H1 (cell line): ENCODE data around the gene SULF2. TPM values are rescaled to one million over a fixed set of nuclear protein-coding genes. Genes with fewer than 3 reads are reported as not detected.

ENCODE experiments used
- CTCF ChIA-PET: fragments of 300-600 bp; sonication (Branson Sonifier 250); formaldehyde crosslinking; loops from one replicate; lab custom pipeline; 2021; ENCODE audit not compliant: partially characterized antibody; lab: Charles Lee
- POLR2A ChIA-PET: fragments of 300-600 bp; sonication (Branson Sonifier 250); formaldehyde crosslinking; loops from one replicate; lab custom pipeline; 2021; ENCODE audit warnings: inconsistent platforms; ENCODE audit not compliant: partially characterized antibody; lab: Charles Lee
- DNase-seq, 2 experiments: peaks; one replicate each; pipeline versions ENCODE4 v3.0.0 to v3.0.0-alpha.2; 2010 to 2022; ENCODE audit warnings: low spot score in 2 of 2, low read depth in 1 of 2, mixed read lengths in 1 of 2
- FAIRE-seq: peaks from 2 replicates; lab custom pipeline; 2011; peaks lifted over from hg19 to GRCh38; lab: Jason Lieb, UNC
- H2AFZ ChIP-seq: 2 replicates; pipeline ENCODE4 v1.8.1; 2012; ENCODE audit warnings: low read length, inconsistent platforms
- H2AK5ac ChIP-seq: 2 replicates; pipeline ENCODE4 v1.6.1; 2013; ENCODE audit warnings: low read depth, low read length
- H2BK120ac ChIP-seq: replicated peaks from 2 replicates; pipeline ENCODE3; 2013; ENCODE audit warnings: low read depth, low read length, inconsistent platforms
- H2BK12ac ChIP-seq: 2 replicates; pipeline ENCODE4 v1.6.1; 2013; ENCODE audit warnings: low read depth, low read length
- H2BK15ac ChIP-seq: 2 replicates; pipeline ENCODE4 v1.6.1; 2013; ENCODE audit warnings: low read length
- H2BK20ac ChIP-seq: 2 replicates; pipeline ENCODE4 v1.6.1; 2013; ENCODE audit warnings: low read length
- H2BK5ac ChIP-seq: 2 replicates; pipeline ENCODE4 v1.6.1; 2013; ENCODE audit warnings: low read depth, low read length
- H3K14ac ChIP-seq: 2 replicates; pipeline ENCODE4 v1.6.1; 2013; ENCODE audit warnings: inconsistent platforms; ENCODE audit not compliant: insufficient read length
- H3K18ac ChIP-seq: 2 replicates; pipeline ENCODE4 v1.6.1; 2013; ENCODE audit warnings: low read length; ENCODE audit errors: extremely low read depth
- H3K23ac ChIP-seq: 2 replicates; pipeline ENCODE4 v1.6.1; 2013; ENCODE audit warnings: inconsistent platforms; ENCODE audit not compliant: insufficient read length
- H3K23me2 ChIP-seq: 2 replicates; pipeline ENCODE4 v1.6.1; 2013; ENCODE audit warnings: low read depth, low read length
- H3K27ac ChIP-seq: 2 replicates; pipeline ENCODE4 v1.6.1; 2011; ENCODE audit warnings: low read depth, low read length, inconsistent platforms
- H3K27me3 ChIP-seq, 4 experiments: replicated peaks in 1 of 4; 1 replicate in 1 of 4; 2 replicates in 3 of 4; pipeline versions ENCODE4 v1.6.1 to v1.8.1; 2011 to 2013; ENCODE audit warnings: low read length in 3 of 4, mild to moderate bottlenecking in 3 of 4, inconsistent platforms in 2 of 4, mixed read lengths in 2 of 4, moderate library complexity in 1 of 4; ENCODE audit not compliant: control insufficient read depth in 3 of 4, insufficient read depth in 3 of 4; ENCODE audit errors: extremely low read depth in 1 of 4
- H3K36me3 ChIP-seq, 4 experiments: 2 replicates each; pipeline versions ENCODE4 v1.6.1 to v1.8.1; 2011 to 2013; ENCODE audit warnings: mild to moderate bottlenecking in 4 of 4, low read length in 3 of 4, moderate library complexity in 2 of 4, control low read depth in 1 of 4, inconsistent platforms in 1 of 4; ENCODE audit not compliant: insufficient read depth in 4 of 4, control insufficient read depth in 2 of 4
- H3K4ac ChIP-seq: replicated peaks from 2 replicates; pipeline ENCODE3; 2013; ENCODE audit warnings: low read length, low read depth, mixed read lengths, inconsistent platforms; ENCODE audit not compliant: insufficient read length
- H3K4me1 ChIP-seq, 4 experiments: replicated peaks in 1 of 4; 1 replicate in 1 of 4; 2 replicates in 3 of 4; pipeline versions ENCODE4 v1.6.1 to v1.8.1; 2011 to 2013; ENCODE audit warnings: low read length in 3 of 4, inconsistent platforms in 2 of 4, mixed read lengths in 1 of 4; ENCODE audit not compliant: insufficient read depth in 4 of 4, control insufficient read depth in 3 of 4
- H3K4me2 ChIP-seq, 2 experiments: 2 replicates each; pipeline versions ENCODE4 v1.6.1 to v1.8.1; 2011 to 2013; ENCODE audit warnings: low read depth in 2 of 2, low read length in 2 of 2, control low read depth in 1 of 2, inconsistent platforms in 1 of 2, mild to moderate bottlenecking in 1 of 2; ENCODE audit not compliant: insufficient read depth in 1 of 2
- H3K4me3 ChIP-seq, 4 experiments: fragments of 200-600, 300-600 bp in 1 of 4; sonication (generic), shearing (Covaris generic), sonication (Bioruptor Twin) in 1 of 4; 2 replicates each; pipeline versions ENCODE4 v1.5.1 to v1.8.1; 2011 to 2016; ENCODE audit warnings: low read length in 4 of 4, low read depth in 3 of 4, control low read depth in 2 of 4, inconsistent platforms in 2 of 4, mild to moderate bottlenecking in 2 of 4, mixed read lengths in 1 of 4, moderate library complexity in 1 of 4; ENCODE audit not compliant: insufficient read depth in 2 of 4; ENCODE audit errors: extremely low read depth in 1 of 4
- H3K56ac ChIP-seq: replicated peaks from 2 replicates; pipeline ENCODE3; 2013; ENCODE audit warnings: low read depth, mild to moderate bottlenecking, mixed read lengths, low read length, inconsistent platforms; ENCODE audit not compliant: insufficient read length
- H3K79me1 ChIP-seq: 2 replicates; pipeline ENCODE4 v1.6.1; 2013; ENCODE audit warnings: low read depth, low read length, control low read depth
- H3K79me2 ChIP-seq, 2 experiments: 2 replicates each; pipeline versions ENCODE4 v1.6.1 to v1.8.1; 2012 to 2013; ENCODE audit warnings: low read length in 2 of 2, mild to moderate bottlenecking in 2 of 2, inconsistent platforms in 1 of 2; ENCODE audit not compliant: insufficient read depth in 2 of 2, control insufficient read depth in 1 of 2
- H3K9ac ChIP-seq, 4 experiments: replicated peaks in 1 of 4; 1 replicate in 1 of 4; 2 replicates in 3 of 4; pipeline versions ENCODE4 v1.6.1 to v1.8.1; 2011 to 2013; ENCODE audit warnings: low read depth in 3 of 4, low read length in 3 of 4, control low read depth in 2 of 4, mild to moderate bottlenecking in 2 of 4, moderate library complexity in 2 of 4, inconsistent platforms in 1 of 4; ENCODE audit errors: extremely low read depth in 1 of 4
- H3K9me3 ChIP-seq, 2 experiments: 2 replicates each; pipeline versions ENCODE4 v1.6.1 to v1.8.1; 2012 to 2013; ENCODE audit warnings: mild to moderate bottlenecking in 2 of 2, moderate library complexity in 2 of 2, control low read depth in 1 of 2, inconsistent platforms in 1 of 2, low read depth in 1 of 2, low read length in 1 of 2, mixed read lengths in 1 of 2; ENCODE audit not compliant: insufficient read depth in 2 of 2
- H4K20me1 ChIP-seq, 2 experiments: replicated peaks in 1 of 2; 2 replicates each; pipeline versions ENCODE3 to v1.8.1; 2011 to 2013; ENCODE audit warnings: inconsistent platforms in 2 of 2, low read length in 2 of 2, mild to moderate bottlenecking in 1 of 2; ENCODE audit not compliant: insufficient read depth in 2 of 2, control insufficient read depth in 1 of 2
- H4K5ac ChIP-seq: 2 replicates; pipeline ENCODE4 v1.6.1; 2013; ENCODE audit warnings: low read length, low read depth, mixed read lengths, inconsistent platforms; ENCODE audit not compliant: insufficient read length
- H4K8ac ChIP-seq: 2 replicates; pipeline ENCODE4 v1.8.0; 2013; ENCODE audit warnings: mild to moderate bottlenecking, moderate library complexity, low read length, inconsistent platforms; ENCODE audit not compliant: insufficient read depth; ENCODE audit errors: extremely low read depth
- H4K91ac ChIP-seq: replicated peaks from 2 replicates; pipeline ENCODE3; 2013; ENCODE audit warnings: low read length, mixed read lengths, inconsistent platforms; ENCODE audit not compliant: insufficient read length
- ATF3 ChIP-seq: IDR thresholded peaks from 2 replicates; pipeline ENCODE4 v1.6.1; 2011; ENCODE audit warnings: low read depth, mild to moderate bottlenecking, low read length; ENCODE audit not compliant: insufficient read depth
- CBX5 ChIP-seq: fragments of 300-800, 300-1000 bp; sonication (generic); IDR thresholded peaks from 2 replicates; pipeline ENCODE4 v1.7.1; 2016; ENCODE audit warnings: antibody characterized with exemption, low read length, low read depth
- E2F6 ChIP-seq: IDR thresholded peaks from 2 replicates; pipeline ENCODE4 v1.6.1; 2012; ENCODE audit warnings: inconsistent platforms
- GABPA ChIP-seq: IDR thresholded peaks from 2 replicates; pipeline ENCODE4 v1.6.1; 2011; ENCODE audit warnings: mild to moderate bottlenecking, low read length, moderate library complexity, borderline replicate concordance; ENCODE audit not compliant: insufficient read depth
- KDM4A ChIP-seq: IDR thresholded peaks from one replicate; pipeline ENCODE4 v1.7.1; 2012; ENCODE audit warnings: low read depth, mild to moderate bottlenecking, moderate library complexity, low read length, inconsistent platforms; ENCODE audit not compliant: severe bottlenecking
- NANOG ChIP-seq: IDR thresholded peaks from 2 replicates; pipeline ENCODE4 v1.6.1; 2011; ENCODE audit warnings: low read length, low read depth, mild to moderate bottlenecking, inconsistent platforms; ENCODE audit not compliant: insufficient read depth, poor library complexity, severe bottlenecking
- RAD21 ChIP-seq, 2 experiments: IDR thresholded peaks in 1 of 2; conservative IDR thresholded peaks in 1 of 2; 2 replicates each; pipeline ENCODE4 v1.6.1; 2011; ENCODE audit warnings: low read depth in 2 of 2, low read length in 2 of 2, improper control_type of control experiment in 1 of 2, inconsistent platforms in 1 of 2, mild to moderate bottlenecking in 1 of 2, moderate library complexity in 1 of 2
- RNF2 ChIP-seq: fragments of 200-900, 300-1000 bp; sonication (generic); IDR thresholded peaks from 2 replicates; pipeline ENCODE4 v1.7.1; 2016; ENCODE audit warnings: borderline replicate concordance, low read depth, mild to moderate bottlenecking, antibody characterized with exemption, low read length; ENCODE audit not compliant: poor library complexity, severe bottlenecking; ENCODE audit errors: missing control alignments
- SP1 ChIP-seq: IDR thresholded peaks from 2 replicates; pipeline ENCODE4 v1.6.1; 2011; ENCODE audit warnings: low read depth, low read length
- SUZ12 ChIP-seq: fragments of 200-600 bp; sonication (generic); IDR thresholded peaks from 2 replicates; pipeline ENCODE4 v1.6.1; 2012; ENCODE audit warnings: mild to moderate bottlenecking, inconsistent platforms, low read length, moderate library complexity, mixed read lengths
- TAF1 ChIP-seq: IDR thresholded peaks from 2 replicates; pipeline ENCODE4 v1.6.1; 2011; ENCODE audit warnings: mild to moderate bottlenecking, low read depth, low read length
- TBP ChIP-seq: IDR thresholded peaks from 2 replicates; pipeline ENCODE4 v1.6.1; 2011; ENCODE audit warnings: low read depth, low read length, improper control_type of control experiment
- WGBS, 2 experiments: shearing (Covaris generic) in 1 of 2; methylation state at CpG; one replicate each; pipeline versions ENCODE4 v1.1.6 to v1.1.7; 2013 to 2015; ENCODE audit warnings: low lambda C conversion rate in 2 of 2, mixed read lengths in 2 of 2, inconsistent platforms in 1 of 2, low coverage in 1 of 2, missing lambda C conversion rate in 1 of 2; ENCODE audit not compliant: insufficient replicate concordance in 2 of 2, insufficient coverage in 1 of 2, insufficient read length in 1 of 2; ENCODE audit errors: extremely low coverage in 1 of 2, missing lambda C conversion rate in 1 of 2; 5-methylcytosine and 5-hydroxymethylcytosine counted together
- polyA plus RNA-seq, 7 experiments: library from polyadenylated mRNA; depleted of rRNA in 3 of 7; stranded (reverse) in 5 of 7; unstranded in 2 of 7; fragments of >200 nt in 5 of 7; fragments of 200-250 nt in 2 of 7; gene quantifications; 1 replicate in 5 of 7; 2 replicates in 1 of 7; 4 replicates in 1 of 7; pipeline versions ENCODE4 v1.2.1 to v1.2.3, GENCODE V29; 2011 to 2013; ENCODE audit warnings: missing spikeins in 2 of 7, mixed read lengths in 2 of 7
- total RNA-seq: library from RNA; stranded (reverse); fragmentation: NEBNext Ultra II Directional; extraction: Animal tissue kit (Norgen Biotek cat#: 25700); gene quantifications from 2 replicates; pipeline ENCODE4 v1.2.1, GENCODE V29; 2021

SULF2 gene
- total and polyA plus RNA-seq, 2 of the 8 experiments (the other 6 are each of a cell fraction or from before 2014, with no cell fraction given): 15.7 to 28.2 TPM

DNA sequence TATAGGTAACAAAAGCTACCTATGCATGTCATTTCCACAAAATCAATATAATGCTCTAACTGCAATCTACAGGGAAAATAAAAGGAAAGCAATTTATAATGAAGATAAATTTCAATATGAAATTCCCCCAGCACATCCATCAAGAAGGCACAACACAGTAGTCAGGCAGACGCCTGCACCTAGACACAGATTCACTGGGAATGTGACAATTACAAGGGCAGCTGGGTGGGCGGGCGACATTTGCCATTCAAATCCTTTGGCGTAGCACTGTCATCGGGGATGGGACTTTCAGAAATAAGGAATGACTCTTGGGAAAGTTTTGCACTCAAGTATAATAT, 60.4 kb downstream of the SULF2 start:
- ChIA-PET CTCF (interaction anchor here (0.6 to 2.4 kb wide), 24 partner anchors 9 to 896 kb away, joined by 3 to 11 read pairs (median 4); no protein-coding TSS in a partner anchor), POLR2A (interaction anchor here (1.3 kb wide), 1 partner anchor 61 kb away, joined by 5 read pairs; no protein-coding TSS in a partner anchor)
- no peak for DNase-seq
- H4K91ac ChIP-seq: no peak overlapping the region
- H3K18ac ChIP-seq: no peak overlapping the region
- H2BK20ac ChIP-seq: no peak overlapping the region
- H3K36me3 ChIP-seq: no peaks in the 10 kb centered on the region
- H4K8ac ChIP-seq: no peak overlapping the region
- H2BK15ac ChIP-seq: no peak overlapping the region
- H3K9ac ChIP-seq: no peak overlapping the region
- no peak overlapping the region for H2AFZ ChIP-seq
- H3K23ac ChIP-seq: no peak overlapping the region
- H3K27ac ChIP-seq: no peak overlapping the region
- no peaks in the 10 kb centered on the region for H4K20me1 ChIP-seq
- 0 out of 4 replicates have a peak, but pooled peaks cover 3% of the 10 kb centered on the region in 2 experiments for H3K9me3 ChIP-seq
- no peak overlapping the region for H2BK5ac ChIP-seq
- no peak overlapping the region for H2BK120ac ChIP-seq
- FAIRE-seq: no peak
- H3K4me3 ChIP-seq: no peak overlapping the region
- no peak overlapping the region for H3K4me2 ChIP-seq
- H3K4ac ChIP-seq: no peak overlapping the region
- H3K14ac ChIP-seq: no peak overlapping the region
- H3K23me2 ChIP-seq: no peaks in the 10 kb centered on the region
- H3K79me2 ChIP-seq: no peaks in the 10 kb centered on the region
- H3K79me1 ChIP-seq: no peaks in the 10 kb centered on the region
- no peak overlapping the region for H2AK5ac ChIP-seq
- H2BK12ac ChIP-seq: no peak overlapping the region
- no peak overlapping the region for H3K56ac ChIP-seq
- H3K27me3 ChIP-seq: no peaks in the 10 kb centered on the region
- no peak overlapping the region for H4K5ac ChIP-seq
- H3K4me1 ChIP-seq: no peaks in the 10 kb centered on the region; a peak in 1 of 7 replicates
- 100% methylated on average over 5 of the region's 5 CpGs; no CpG with 5 or more reads in 1 of the 2 experiments for WGBS, 2 experiments
- TF ChIP-seq NANOG (no peak), SP1 (no peak), TBP (no peak), RNF2 (no peak), RAD21 (IDR thresholded peaks at IDR 0.05 in 1 of 2, conservative IDR thresholded peaks at IDR 0.05 in 1 of 2; ENCODE audit: low read depth in 2 of 2, low read length in 2 of 2) (no peak), KDM4A (no peak), SUZ12 (no peak), TAF1 (no peak), GABPA (no peak), E2F6 (no peak), ATF3 (no peak), CBX5 (no peak)
